AG04449 (cell line): ENCODE measurements around the gene ZNF346.
"Not testable (repeated sequence)": the region's sequence is repeated elsewhere in the genome, so short reads cannot be mapped to it uniquely, and the experiment has no call there.

ENCODE experiments used
- CTCF ChIA-PET: fragments of 350-600 bp; formaldehyde crosslinking; extraction: SDS; loops from one replicate; lab custom pipeline; 2021; ENCODE audit warnings: antibody characterized with exemption; lab: Yijun Ruan, JAX
- POLR2A ChIA-PET: fragments of 400-600, 350-600 bp; formaldehyde crosslinking; extraction: SDS; loops from one replicate; lab custom pipeline; 2020; ENCODE audit warnings: antibody characterized with exemption, inconsistent platforms; lab: Yijun Ruan, JAX
- DNase-seq: peaks from one replicate; pipeline ENCODE4 v3.0.0-alpha.2; 2010; ENCODE audit warnings: low read depth, low spot score
- H3K4me3 ChIP-seq: 2 replicates; pipeline ENCODE4 v1.5.1; 2011; ENCODE audit warnings: low read depth, mild to moderate bottlenecking, control low read depth, low read length
- CTCF ChIP-seq: IDR thresholded peaks from one replicate; pipeline ENCODE4 v1.5.1; 2011; ENCODE audit warnings: mild to moderate bottlenecking, moderate library complexity, low read length, control low read depth, inconsistent platforms; ENCODE audit not compliant: insufficient read depth; ENCODE audit errors: missing control alignments

The ZNF346 gene

GRCh38 chr5:177022386-177023302, at the start of gene ZNF346:
Gene ZNF346 (plus strand): TSS chr5:177022696. CDS start chr5:177022739, 43 bp downstream.
- CTCF ChIA-PET: interaction anchor here (0.8 to 3.2 kb wide), 7 partner anchors 11 to 91 kb away, joined by 3 to 19 read pairs (median 3); partner anchors contain the start of gene UIMC1
- POLR2A ChIA-PET: no interaction called here
- TF ChIP-seq CTCF: peak; percentile 38
- peak within 1 kb of the TSS; percentile 93 for H3K4me3 ChIP-seq
- no peak for DNase-seq

DNA sequence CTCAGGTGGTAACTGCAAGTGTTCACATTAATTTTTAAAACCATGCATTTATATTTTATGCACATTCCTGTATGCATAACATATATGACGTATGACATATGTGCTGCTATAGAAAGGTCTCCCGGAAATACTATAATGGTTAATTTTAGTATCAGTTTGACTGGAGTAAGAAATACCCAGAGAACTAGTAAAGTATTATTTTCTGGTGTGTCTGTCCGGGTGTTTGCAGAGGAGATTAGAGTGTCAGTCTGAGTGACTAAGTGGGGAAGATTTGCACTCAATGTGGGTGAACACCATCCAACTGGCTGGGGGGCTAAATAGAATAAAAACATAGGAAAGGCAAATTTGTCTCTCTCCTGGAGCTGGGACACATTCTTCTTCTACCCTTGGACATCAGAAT, 42.8 kb upstream of the ZNF346 start:
- no peak for TF ChIP-seq CTCF
- no peak for DNase-seq
- H3K4me3 ChIP-seq: no peak overlapping the region
- ChIA-PET POLR2A (no interaction called here), CTCF (no interaction called here)

GRCh38 chr5:176980818-176981217, 41.7 kb upstream of the ZNF346 start:
- CTCF ChIA-PET: interaction anchor here (0.6 kb wide), 1 partner anchor 16 kb away, joined by 3 read pairs; no protein-coding TSS in a partner anchor
- no peak for DNase-seq
- TF ChIP-seq CTCF: no peak
- H3K4me3 ChIP-seq: no peak overlapping the region
- POLR2A ChIA-PET: no interaction called here

- DNase-seq, POLR2A ChIA-PET, H3K4me3 ChIP-seq: not testable (repeated sequence)
- CTCF ChIA-PET: interaction anchor here (0.9 to 1.3 kb wide), 3 partner anchors 13 to 325 kb away, joined by 3 to 5 read pairs (median 3); no protein-coding TSS in a partner anchor
These were observed 39.4 kb upstream of the ZNF346 start for GRCh38 chr5:176983112-176983511.

- CTCF ChIA-PET: not testable (repeated sequence)
These were observed 38.9 kb upstream of the ZNF346 start for GRCh38 chr5:176983593-176983992.

DNA sequence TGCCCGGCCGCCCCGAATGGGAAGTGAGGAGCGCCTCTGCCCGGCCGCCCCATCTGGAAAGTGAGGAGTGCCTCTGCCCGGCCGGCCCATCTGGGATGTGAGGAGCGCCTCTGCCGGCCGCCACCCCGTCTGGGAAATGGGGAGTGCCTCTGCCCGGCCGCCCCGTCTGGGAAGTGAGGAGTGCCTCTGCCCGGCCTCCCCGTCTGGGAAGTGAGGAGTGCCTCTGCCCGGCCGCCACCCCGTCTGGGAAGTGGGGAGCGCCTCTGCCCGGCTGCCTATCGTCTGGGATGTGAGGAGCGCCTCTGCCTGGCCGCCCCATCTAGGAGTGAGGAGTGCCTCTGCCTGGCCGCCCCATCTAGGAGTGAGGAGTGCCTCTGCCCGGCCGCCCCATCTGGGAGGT, 38.3 kb upstream of the ZNF346 start:
- CTCF ChIA-PET, POLR2A ChIA-PET, H3K4me3 ChIP-seq, DNase-seq: not testable (repeated sequence)

More at GRCh38 chr5:176983593-176983992, 38.9 kb upstream of the ZNF346 start:
- H3K4me3 ChIP-seq, POLR2A ChIA-PET, DNase-seq: not testable (repeated sequence)

DNA sequence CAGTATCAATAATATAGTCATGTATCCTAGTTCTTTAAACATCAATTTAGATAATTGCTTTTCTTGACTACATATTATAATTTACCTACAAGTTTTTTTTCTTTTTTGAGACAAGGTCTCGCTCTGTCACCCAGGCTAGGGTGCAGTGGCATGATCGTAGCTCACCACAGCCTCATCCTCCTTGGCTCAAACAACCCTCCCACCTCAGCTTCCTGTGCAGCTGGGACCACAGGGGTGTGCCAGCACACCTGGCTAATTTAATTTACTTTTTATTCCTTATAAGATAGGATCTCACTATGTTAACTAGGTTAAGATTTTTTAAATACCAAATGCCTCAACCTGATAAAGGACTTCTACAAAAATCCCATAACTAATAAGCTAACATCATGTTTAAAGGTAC, 37.0 kb upstream of the ZNF346 start:
- CTCF ChIA-PET: no interaction called here
- no peak for TF ChIP-seq CTCF
- no peak overlapping the region for H3K4me3 ChIP-seq
- POLR2A ChIA-PET: no interaction called here
- DNase-seq: no peak
